Mucosa of descending colon (tissue), 3 donors: ENCODE data around the gene MSH6. TPM values are rescaled to one million over a fixed set of nuclear protein-coding genes. Genes with fewer than 3 reads are reported as not detected.
"Not testable (repeated sequence)": the region's sequence is repeated elsewhere in the genome, so short reads cannot be mapped to it uniquely, and the experiment has no call there.

ENCODE experiments used
- ATAC-seq: fragments of 200-7000 bp; cut with Tn5 transposase; one replicate; pipeline ENCODE4 v1.9.1; 2020; ENCODE audit warnings: mild to moderate bottlenecking, moderate library complexity
- DNase-seq, 3 donors: peaks; one replicate each; pipeline ENCODE4 v3.0.0-alpha.2; 2020
- H3K36me3 ChIP-seq: fragments of 200-600 bp; one replicate; pipeline ENCODE4 v1.8.0; 2021; ENCODE audit warnings: low read depth, mild to moderate bottlenecking
- H3K4me1 ChIP-seq: fragments of 200-600 bp; one replicate; pipeline ENCODE4 v1.8.0; 2021; ENCODE audit warnings: low read depth, mild to moderate bottlenecking
- H3K4me3 ChIP-seq: fragments of 200-600 bp; one replicate; pipeline ENCODE4 v1.8.0; 2021; ENCODE audit warnings: mild to moderate bottlenecking
- H3K9me3 ChIP-seq: fragments of 200-600 bp; one replicate; pipeline ENCODE4 v1.8.0; 2021; ENCODE audit warnings: mild to moderate bottlenecking
- CTCF ChIP-seq: fragments of 200-600 bp; IDR thresholded peaks from one replicate; pipeline ENCODE4 v1.8.0; 2022; ENCODE audit warnings: antibody characterized with exemption, mild to moderate bottlenecking
- intact Hi-C, 2 donors: fragments of 100-400 bp; cut with DNase I in 1 of 2; cut with micrococcal nuclease in 1 of 2; formaldehyde crosslinking; loops; one replicate each; pipeline versions ENCODE4 v1.11.0 to v1.11.1; 2022; cut with DNase I, micrococcal nuclease
- total RNA-seq, 3 donors: library from RNA; stranded (reverse); fragmentation: NEBNext Ultra II Directional in 2 of 3; extraction: Animal tissue kit (Norgen Biotek cat#: 25700) in 2 of 3; gene quantifications; one replicate each; pipeline versions ENCODE4 v1.2.1 to v1.2.4, GENCODE V29; 2021 to 2023
- donor health status: DM: no; HTN: no; CAD: no; lungs with moderate emphysema.
- donor health status: DM: no; HTN: no; CAD: no.
- donor health status: DM: no; HTN: yes; CAD: no.

The MSH6 gene
- total RNA-seq, 3 donors from 2014 or later = 12.0 to 42.1 (median 21.8) TPM

GRCh38 chr2:47849368-47849767, 66.4 kb downstream of the MSH6 start:
- no peaks in the 10 kb centered on the region for H3K4me1 ChIP-seq

GRCh38 chr2:47850198-47850597, 67.3 kb downstream of the MSH6 start:
- intact Hi-C loops = loop anchor here in 1 of 2 donors (10.0 kb wide), 1 partner anchor 255 kb away; no protein-coding TSS in a partner anchor
- ATAC-seq = no peak

More at GRCh38 chr2:47849368-47849767, 66.4 kb downstream of the MSH6 start:
- no peaks in the 10 kb centered on the region for H3K9me3 ChIP-seq
- ATAC-seq = no peak
- no peak for TF ChIP-seq CTCF
- no peak for DNase-seq
- H3K4me3 ChIP-seq = no peak overlapping the region
- no peaks in the 10 kb centered on the region for H3K36me3 ChIP-seq
- intact Hi-C loops = no loop called here

GRCh38 chr2:47853067-47853777, 70.3 kb downstream of the MSH6 start:
- intact Hi-C loops = loop anchor here in 1 of 2 donors (10.0 kb wide), 1 partner anchor 252 kb away; no protein-coding TSS in a partner anchor
- not testable (repeated sequence) for H3K4me1 ChIP-seq, ATAC-seq, H3K9me3 ChIP-seq, H3K36me3 ChIP-seq, H3K4me3 ChIP-seq, DNase-seq

More at GRCh38 chr2:47850198-47850597, 67.3 kb downstream of the MSH6 start:
- TF ChIP-seq CTCF = no peak
- no peaks in the 10 kb centered on the region for H3K36me3 ChIP-seq
- no peaks in the 10 kb centered on the region for H3K4me1 ChIP-seq
- H3K9me3 ChIP-seq = no peaks in the 10 kb centered on the region
- no peak overlapping the region for H3K4me3 ChIP-seq
- DNase-seq = no peak

Other genes starting within 250 kb of the MSH6 start
- under 1 TPM in 2 of 3 donors, not detected in 1; 0.12 to 0.13 TPM for gene KCNK12, start 212.2 kb upstream of the MSH6 start, total RNA-seq
- 10 to 100 TPM; 40.7 to 70.4 (median 46.7) TPM for gene FBXO11, start 123.4 kb downstream of the MSH6 start, total RNA-seq